Astrocyte (in vitro differentiated cells and primary cell): ENCODE measurements around the gene TDP1.

Source experiments
- EZH2 ChIP-seq: IDR thresholded peaks from 2 replicates; pipeline ENCODE4 v1.6.1; 2012; ENCODE audit warnings: mild to moderate bottlenecking, low read length, inconsistent platforms; ENCODE audit not compliant: insufficient read depth
- TF ChIP-seq, protein P1 (sequence below): IDR thresholded peaks from 2 replicates; pipeline ENCODE4 v1.5.1; 2011; ENCODE audit warnings: low read depth, mild to moderate bottlenecking, inconsistent platforms, low read length, moderate library complexity; ENCODE audit not compliant: insufficient read depth

DNA sequence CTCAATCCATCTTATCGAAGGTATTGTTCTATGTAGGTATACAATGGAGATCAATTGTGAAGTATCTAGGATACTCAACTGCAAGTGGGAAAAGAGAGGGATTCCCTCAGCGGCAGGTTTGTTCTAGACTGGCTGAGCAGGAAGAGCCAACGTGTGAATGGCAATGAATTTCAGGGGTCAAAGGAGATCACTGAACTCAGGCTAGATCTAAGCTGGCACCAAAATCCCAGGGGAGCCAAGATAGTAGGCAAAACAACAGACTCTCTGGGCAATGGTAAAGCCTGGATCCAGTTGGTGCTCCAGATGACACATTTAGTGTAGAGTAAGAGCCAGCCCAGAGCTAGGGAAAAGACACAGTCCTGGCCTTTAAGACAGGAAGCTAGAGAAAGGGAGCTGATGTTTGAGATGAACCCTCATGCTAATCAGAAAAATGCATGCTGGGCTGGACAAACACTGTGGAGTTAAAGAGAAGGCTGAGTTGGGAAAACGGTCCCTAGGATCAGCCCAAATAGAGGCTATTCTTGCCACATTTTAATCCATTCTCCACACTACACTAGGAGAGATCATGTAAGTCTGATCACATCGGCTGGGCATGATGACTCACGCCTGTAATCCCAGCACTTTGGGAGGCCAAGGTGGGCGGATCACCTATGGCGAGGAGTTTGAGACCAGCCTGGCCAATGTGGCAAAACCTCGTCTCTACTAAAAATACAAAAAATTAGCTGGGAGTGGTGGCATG is 46.8 kb upstream of the TDP1 start:
- TF ChIP-seq, protein P1, sequence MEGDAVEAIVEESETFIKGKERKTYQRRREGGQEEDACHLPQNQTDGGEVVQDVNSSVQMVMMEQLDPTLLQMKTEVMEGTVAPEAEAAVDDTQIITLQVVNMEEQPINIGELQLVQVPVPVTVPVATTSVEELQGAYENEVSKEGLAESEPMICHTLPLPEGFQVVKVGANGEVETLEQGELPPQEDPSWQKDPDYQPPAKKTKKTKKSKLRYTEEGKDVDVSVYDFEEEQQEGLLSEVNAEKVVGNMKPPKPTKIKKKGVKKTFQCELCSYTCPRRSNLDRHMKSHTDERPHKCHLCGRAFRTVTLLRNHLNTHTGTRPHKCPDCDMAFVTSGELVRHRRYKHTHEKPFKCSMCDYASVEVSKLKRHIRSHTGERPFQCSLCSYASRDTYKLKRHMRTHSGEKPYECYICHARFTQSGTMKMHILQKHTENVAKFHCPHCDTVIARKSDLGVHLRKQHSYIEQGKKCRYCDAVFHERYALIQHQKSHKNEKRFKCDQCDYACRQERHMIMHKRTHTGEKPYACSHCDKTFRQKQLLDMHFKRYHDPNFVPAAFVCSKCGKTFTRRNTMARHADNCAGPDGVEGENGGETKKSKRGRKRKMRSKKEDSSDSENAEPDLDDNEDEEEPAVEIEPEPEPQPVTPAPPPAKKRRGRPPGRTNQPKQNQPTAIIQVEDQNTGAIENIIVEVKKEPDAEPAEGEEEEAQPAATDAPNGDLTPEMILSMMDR = no peak
- no peak for TF ChIP-seq EZH2
